Dendritic cell treated with granulocyte-macrophage colony-stimulating factor and Interleukin-4, amounts not matched to agents 40 ng/mL and 50 ng/mL, for 4 days (primary cell): ENCODE data around the gene STRBP.

Experiments
- H3K27ac Mint-ChIP-seq: one replicate; pipeline ENCODE4 v1.8.0; 2022; ENCODE audit warnings: mild to moderate bottlenecking, mixed read lengths
- H3K27me3 Mint-ChIP-seq: one replicate; pipeline ENCODE4 v1.8.0; 2022; ENCODE audit warnings: mild to moderate bottlenecking, mixed read lengths
- H3K36me3 Mint-ChIP-seq: one replicate; pipeline ENCODE4 v1.8.0; 2022; ENCODE audit warnings: low read depth, mixed read lengths
- H3K4me1 Mint-ChIP-seq: one replicate; pipeline ENCODE4 v1.8.0; 2022; ENCODE audit warnings: low read depth, mixed read lengths
- H3K4me3 Mint-ChIP-seq: one replicate; pipeline ENCODE4 v1.8.0; 2022; ENCODE audit warnings: mild to moderate bottlenecking, moderate library complexity, mixed read lengths
- H3K9me3 Mint-ChIP-seq: one replicate; pipeline ENCODE4 v1.8.0; 2022; ENCODE audit warnings: mixed read lengths
- intact Hi-C: fragments of 100-400 bp; cut with micrococcal nuclease; formaldehyde crosslinking; loops from one replicate; pipeline ENCODE4 v1.15.0; 2022

Gene STRBP

GRCh38 chr9:123135430-123135829, 133.0 kb downstream of the STRBP start:
- Mint-ChIP-seq H3K4me3 (no peak overlapping the region), H3K9me3 (no peaks in the 10 kb centered on the region), H3K27me3 (no peaks in the 10 kb centered on the region), H3K27ac (no peak overlapping the region), H3K4me1 (no peaks in the 10 kb centered on the region), H3K36me3 (no peaks in the 10 kb centered on the region)
- intact Hi-C loops = no loop called here

- H3K9me3 Mint-ChIP-seq = no peaks in the 10 kb centered on the region
- no peak overlapping the region for H3K4me3 Mint-ChIP-seq
Measured at GRCh38 chr9:123132696-123133095, 135.7 kb downstream of the STRBP start.

GRCh38 chr9:123131993-123132392, 136.4 kb downstream of the STRBP start:
- no peaks in the 10 kb centered on the region for H3K9me3 Mint-ChIP-seq
- H3K27ac Mint-ChIP-seq = no peak overlapping the region
- H3K4me3 Mint-ChIP-seq = no peak overlapping the region
- H3K4me1 Mint-ChIP-seq = no peaks in the 10 kb centered on the region
- intact Hi-C loops = no loop called here
- H3K36me3 Mint-ChIP-seq = no peaks in the 10 kb centered on the region
- H3K27me3 Mint-ChIP-seq = no peaks in the 10 kb centered on the region

More at GRCh38 chr9:123132696-123133095, 135.7 kb downstream of the STRBP start:
- no peak overlapping the region for H3K27ac Mint-ChIP-seq
- intact Hi-C loops = no loop called here
- H3K27me3 Mint-ChIP-seq = no peaks in the 10 kb centered on the region
- H3K4me1 Mint-ChIP-seq = no peaks in the 10 kb centered on the region
- H3K36me3 Mint-ChIP-seq = no peaks in the 10 kb centered on the region

GRCh38 chr9:123131258-123131657, 137.1 kb downstream of the STRBP start:
- H3K4me1 Mint-ChIP-seq = no peaks in the 10 kb centered on the region
- intact Hi-C loops = no loop called here

GRCh38 chr9:123129423-123129822, 139.0 kb downstream of the STRBP start:
- intact Hi-C loops = no loop called here
- no peaks in the 10 kb centered on the region for H3K36me3 Mint-ChIP-seq
- H3K4me1 Mint-ChIP-seq = no peaks in the 10 kb centered on the region
- no peaks in the 10 kb centered on the region for H3K27me3 Mint-ChIP-seq
- no peak overlapping the region for H3K27ac Mint-ChIP-seq
- H3K4me3 Mint-ChIP-seq = no peak overlapping the region
- no peaks in the 10 kb centered on the region for H3K9me3 Mint-ChIP-seq

More at GRCh38 chr9:123131258-123131657, 137.1 kb downstream of the STRBP start:
- no peak overlapping the region for H3K4me3 Mint-ChIP-seq
- no peaks in the 10 kb centered on the region for H3K36me3 Mint-ChIP-seq
- H3K27me3 Mint-ChIP-seq = no peaks in the 10 kb centered on the region
- H3K9me3 Mint-ChIP-seq = no peaks in the 10 kb centered on the region
- no peak overlapping the region for H3K27ac Mint-ChIP-seq

- no peaks in the 10 kb centered on the region for H3K4me1 Mint-ChIP-seq
- intact Hi-C loops = no loop called here
- H3K27me3 Mint-ChIP-seq = no peaks in the 10 kb centered on the region
- H3K9me3 Mint-ChIP-seq = no peaks in the 10 kb centered on the region
- no peak overlapping the region for H3K4me3 Mint-ChIP-seq
- no peaks in the 10 kb centered on the region for H3K36me3 Mint-ChIP-seq
- no peak overlapping the region for H3K27ac Mint-ChIP-seq
Measured at GRCh38 chr9:123128591-123128990, 139.8 kb downstream of the STRBP start.

- Mint-ChIP-seq H3K4me3 (no peak overlapping the region), H3K4me1 (no peaks in the 10 kb centered on the region), H3K27ac (no peak overlapping the region), H3K36me3 (no peaks in the 10 kb centered on the region), H3K27me3 (no peaks in the 10 kb centered on the region), H3K9me3 (no peaks in the 10 kb centered on the region)
- intact Hi-C loops = no loop called here
Measured at GRCh38 chr9:123127512-123128075, 140.8 kb downstream of the STRBP start.

- Mint-ChIP-seq H3K27ac (no peak overlapping the region), H3K36me3 (no peaks in the 10 kb centered on the region), H3K4me1 (no peaks in the 10 kb centered on the region), H3K27me3 (no peaks in the 10 kb centered on the region), H3K9me3 (no peaks in the 10 kb centered on the region), H3K4me3 (no peak overlapping the region)
- intact Hi-C loops = no loop called here
Measured at GRCh38 chr9:123121457-123121856, 146.9 kb downstream of the STRBP start.

GRCh38 chr9:123120953-123121352, 147.4 kb downstream of the STRBP start:
- no peaks in the 10 kb centered on the region for H3K36me3 Mint-ChIP-seq
- H3K27me3 Mint-ChIP-seq = no peaks in the 10 kb centered on the region
- no peaks in the 10 kb centered on the region for H3K4me1 Mint-ChIP-seq
- intact Hi-C loops = no loop called here
- H3K9me3 Mint-ChIP-seq = no peaks in the 10 kb centered on the region
- no peak overlapping the region for H3K27ac Mint-ChIP-seq
- H3K4me3 Mint-ChIP-seq = no peak overlapping the region

- H3K36me3 Mint-ChIP-seq = no peaks in the 10 kb centered on the region
- H3K4me3 Mint-ChIP-seq = no peak overlapping the region
- no peaks in the 10 kb centered on the region for H3K4me1 Mint-ChIP-seq
- intact Hi-C loops = no loop called here
- H3K27ac Mint-ChIP-seq = no peak overlapping the region
- no peaks in the 10 kb centered on the region for H3K9me3 Mint-ChIP-seq
- no peaks in the 10 kb centered on the region for H3K27me3 Mint-ChIP-seq
Measured at GRCh38 chr9:123120131-123120530, 148.3 kb downstream of the STRBP start.

GRCh38 chr9:123119566-123119965, 148.8 kb downstream of the STRBP start:
- intact Hi-C loops = no loop called here
- H3K27me3 Mint-ChIP-seq = no peaks in the 10 kb centered on the region
- H3K36me3 Mint-ChIP-seq = no peaks in the 10 kb centered on the region
- H3K27ac Mint-ChIP-seq = no peak overlapping the region
- no peaks in the 10 kb centered on the region for H3K9me3 Mint-ChIP-seq
- H3K4me1 Mint-ChIP-seq = no peaks in the 10 kb centered on the region
- H3K4me3 Mint-ChIP-seq = no peak overlapping the region

- intact Hi-C loops = no loop called here
- Mint-ChIP-seq H3K27me3 (no peaks in the 10 kb centered on the region), H3K36me3 (no peaks in the 10 kb centered on the region), H3K4me1 (no peaks in the 10 kb centered on the region), H3K27ac (no peak overlapping the region), H3K4me3 (no peak overlapping the region), H3K9me3 (no peaks in the 10 kb centered on the region)
Measured at GRCh38 chr9:123116036-123116435, 152.3 kb downstream of the STRBP start.

GRCh38 chr9:123115146-123115913, 153.1 kb downstream of the STRBP start:
- H3K4me3 Mint-ChIP-seq = no peak overlapping the region
- no peaks in the 10 kb centered on the region for H3K27me3 Mint-ChIP-seq
- H3K27ac Mint-ChIP-seq = no peak overlapping the region

GRCh38 chr9:123113185-123113584, 155.2 kb downstream of the STRBP start:
- H3K4me3 Mint-ChIP-seq = no peak overlapping the region
- intact Hi-C loops = no loop called here
- peaks cover 23% of the 10 kb centered on the region for H3K36me3 Mint-ChIP-seq
- H3K27me3 Mint-ChIP-seq = no peaks in the 10 kb centered on the region
- no peaks in the 10 kb centered on the region for H3K9me3 Mint-ChIP-seq
- H3K4me1 Mint-ChIP-seq = no peaks in the 10 kb centered on the region
- H3K27ac Mint-ChIP-seq = no peak overlapping the region

More at GRCh38 chr9:123115146-123115913, 153.1 kb downstream of the STRBP start:
- intact Hi-C loops = no loop called here
- Mint-ChIP-seq H3K4me1 (no peaks in the 10 kb centered on the region), H3K9me3 (no peaks in the 10 kb centered on the region), H3K36me3 (peaks cover 5% of the 10 kb centered on the region)
